PC-9 (cell line): ENCODE measurements around the gene OR2T29. TPM values are rescaled to one million over a fixed set of nuclear protein-coding genes. Genes with fewer than 3 reads are reported as not detected.
"Not testable (repeated sequence)": the region's sequence is repeated elsewhere in the genome, so short reads cannot be mapped to it uniquely, and the experiment has no call there.

Experiments used
- Bru-seq: library from RNA; stranded (reverse); fragments of 400-500 nt; gene quantifications from one replicate; lab custom pipeline; 2021; lab: Mats Ljungman, UMichigan
- BruChase-seq, 2 experiments: library from RNA; stranded (reverse); fragments of 400-500 nt; gene quantifications; one replicate each; lab custom pipeline; 2021; lab: Mats Ljungman, UMichigan
- BruUV-seq: library from RNA; stranded (reverse); fragments of 400-500 nt; replicated peaks from 2 replicates; lab custom pipeline; 2021; lab: Mats Ljungman, UMichigan
- CTCF ChIA-PET: fragments of 300-600 bp; sonication (Branson Sonifier 250); formaldehyde crosslinking; loops from one replicate; lab custom pipeline; 2022; ENCODE audit warnings: antibody characterized with exemption; lab: Charles Lee
- POLR2A ChIA-PET: fragments of 300-600 bp; sonication (Branson Sonifier 250); formaldehyde crosslinking; loops from one replicate; lab custom pipeline; 2022; ENCODE audit warnings: antibody characterized with exemption; ENCODE audit not compliant: unreplicated experiment; lab: Charles Lee
- DNase-seq, 2 experiments: peaks; one replicate each; pipeline versions ENCODE4 v3.0.0 to v3.0.0-alpha.2; 2015 to 2022; ENCODE audit warnings: mixed read lengths in 1 of 2
- H2AFZ ChIP-seq: fragments of 200-600 bp; sonication (generic); 2 replicates; pipeline ENCODE4 v1.8.1; 2017; ENCODE audit warnings: antibody characterized with exemption
- H3F3A ChIP-seq: fragments of 200-600 bp; sonication (generic); 2 replicates; pipeline ENCODE4 v1.8.1; 2017; ENCODE audit warnings: antibody characterized with exemption, mild to moderate bottlenecking, low read depth; ENCODE audit not compliant: insufficient read depth
- H3K27ac ChIP-seq: fragments of 200-600 bp; sonication (generic); 2 replicates; pipeline ENCODE4 v1.6.1; 2016; ENCODE audit warnings: mixed run types
- H3K27me3 ChIP-seq: fragments of 200-600 bp; sonication (generic); 2 replicates; pipeline ENCODE4 v1.6.1; 2016; ENCODE audit warnings: low read depth, mixed run types; ENCODE audit not compliant: insufficient read depth
- H3K36me3 ChIP-seq: fragments of 200-600 bp; sonication (generic); 2 replicates; pipeline ENCODE4 v1.6.1; 2016; ENCODE audit warnings: low read depth, mixed run types
- H3K4me1 ChIP-seq: fragments of 200-600 bp; sonication (generic); replicated peaks from 2 replicates; pipeline ENCODE4 v1.6.1; 2016; ENCODE audit warnings: mixed run types; ENCODE audit not compliant: insufficient read depth
- H3K4me2 ChIP-seq: fragments of 200-600 bp; sonication (generic); 2 replicates; pipeline ENCODE4 v1.6.1; 2017; ENCODE audit warnings: mixed run types
- H3K4me3 ChIP-seq: fragments of 200-600 bp; sonication (generic); 2 replicates; pipeline ENCODE4 v1.6.1; 2016; ENCODE audit warnings: mixed run types
- H3K79me2 ChIP-seq: fragments of 200-600 bp; sonication (generic); 2 replicates; pipeline ENCODE4 v1.6.1; 2017; ENCODE audit warnings: low read depth, mixed run types
- H3K9me2 ChIP-seq: fragments of 200-600 bp; sonication (generic); 2 replicates; pipeline ENCODE4 v1.8.1; 2017; ENCODE audit warnings: mild to moderate bottlenecking; ENCODE audit not compliant: insufficient read depth
- H3K9me3 ChIP-seq: fragments of 200-600 bp; sonication (generic); 2 replicates; pipeline ENCODE4 v1.8.1; 2016; ENCODE audit warnings: low read depth; ENCODE audit not compliant: insufficient read depth
- H4K20me1 ChIP-seq: fragments of 200-600 bp; sonication (generic); 2 replicates; pipeline ENCODE4 v1.8.1; 2017; ENCODE audit not compliant: insufficient read depth
- CTCF ChIP-seq: fragments of 200-600 bp; sonication (generic); conservative IDR thresholded peaks from 2 replicates; pipeline ENCODE4 v1.6.1; 2017; ENCODE audit warnings: mixed run types, antibody characterized with exemption, mild to moderate bottlenecking, moderate library complexity
- EZH2 ChIP-seq: fragments of 200-600 bp; sonication (generic); IDR thresholded peaks from 2 replicates; pipeline ENCODE4 v1.8.0; 2017; ENCODE audit warnings: antibody characterized with exemption, low read depth
- intact Hi-C: fragments of 100-400 bp; cut with micrococcal nuclease; formaldehyde crosslinking; loops from one replicate; pipeline ENCODE4 v1.10.0; 2022; ENCODE audit not compliant: unreplicated experiment
- long read RNA-seq: library from polyadenylated mRNA; stranded (forward); transcript quantifications from one replicate; pipeline ENCODE4 v2.0.0, GENCODE V29; 2022
- total RNA-seq: library from RNA; stranded (reverse); gene quantifications from 2 replicates; pipeline ENCODE4 v1.2.3, GENCODE V29; 2021

The OR2T29 gene
- total RNA-seq = not detected in 2 replicates
- Bru-seq, nascent RNA = not detected
- not detected for BruChase-seq, experiment 1, labeled RNA remaining after a 2-hour chase
- BruChase-seq, experiment 2, labeled RNA remaining after a 6-hour chase = not detected
- long read RNA-seq = 0 reads

GRCh38 chr1:248562672-248563071, at the start of gene OR2T29:
Gene OR2T29 (minus strand): TSS chr1:248562772. CDS start chr1:248559491, 3,281 bp downstream.
- H3K4me3 ChIP-seq, H3K9me3 ChIP-seq, H3K9me2 ChIP-seq, intact Hi-C loops, H3K79me2 ChIP-seq, CTCF ChIA-PET, H4K20me1 ChIP-seq, BruUV-seq, H3K27me3 ChIP-seq, H2AFZ ChIP-seq, H3K4me2 ChIP-seq, POLR2A ChIA-PET, DNase-seq, H3K36me3 ChIP-seq, H3F3A ChIP-seq, H3K4me1 ChIP-seq, H3K27ac ChIP-seq: not testable (repeated sequence)

GRCh38 chr1:248611883-248612414, 49.4 kb upstream of the OR2T29 start:
- H3K36me3 ChIP-seq = no peaks in the 10 kb centered on the region
- intact Hi-C loops = no loop called here
- H3K9me3 ChIP-seq = no peaks in the 10 kb centered on the region
- POLR2A ChIA-PET = no interaction called here
- H3K79me2 ChIP-seq = no peaks in the 10 kb centered on the region
- DNase-seq = no peak
- H3K27ac ChIP-seq = no peak overlapping the region
- H3K4me3 ChIP-seq = no peak overlapping the region
- H3K4me2 ChIP-seq = no peak overlapping the region
- CTCF ChIA-PET = no interaction called here
- no peaks in the 10 kb centered on the region for H3K9me2 ChIP-seq
- no peak for TF ChIP-seq EZH2
- TF ChIP-seq CTCF = no peak
- no peaks in the 10 kb centered on the region for H3K4me1 ChIP-seq
- BruUV-seq = no TSS peak
- H2AFZ ChIP-seq = no peak overlapping the region
- H3K27me3 ChIP-seq = no peaks in the 10 kb centered on the region
- no peaks in the 10 kb centered on the region for H3F3A ChIP-seq
- H4K20me1 ChIP-seq = no peaks in the 10 kb centered on the region

GRCh38 chr1:248610301-248610700, 47.7 kb upstream of the OR2T29 start:
- Histone ChIP-seq H3K9me2 (no peaks in the 10 kb centered on the region), H3K27ac (no peak overlapping the region), H3F3A (no peaks in the 10 kb centered on the region), H3K4me1 (no peaks in the 10 kb centered on the region), H3K36me3 (no peaks in the 10 kb centered on the region), H3K4me3 (no peak overlapping the region), H4K20me1 (no peaks in the 10 kb centered on the region), H2AFZ (no peak overlapping the region), H3K79me2 (no peaks in the 10 kb centered on the region), H3K27me3 (no peaks in the 10 kb centered on the region), H3K9me3 (no peaks in the 10 kb centered on the region), H3K4me2 (no peak overlapping the region)
- ChIA-PET CTCF (no interaction called here), POLR2A (no interaction called here)
- intact Hi-C loops = no loop called here
- TF ChIP-seq CTCF (no peak), EZH2 (no peak)
- no TSS peak for BruUV-seq
- DNase-seq = no peak

- intact Hi-C loops = no loop called here
- H3K36me3 ChIP-seq = no peaks in the 10 kb centered on the region
- TF ChIP-seq EZH2 (no peak), CTCF (no peak)
- H3F3A ChIP-seq = no peaks in the 10 kb centered on the region
- no peaks in the 10 kb centered on the region for H3K4me1 ChIP-seq
- H3K4me3 ChIP-seq = no peak overlapping the region
- H3K4me2 ChIP-seq = no peak overlapping the region
- no peaks in the 10 kb centered on the region for H3K79me2 ChIP-seq
- CTCF ChIA-PET = no interaction called here
- no peaks in the 10 kb centered on the region for H3K9me2 ChIP-seq
- no peaks in the 10 kb centered on the region for H3K9me3 ChIP-seq
- no peaks in the 10 kb centered on the region for H3K27me3 ChIP-seq
- no peak for DNase-seq
- BruUV-seq = no TSS peak
- H4K20me1 ChIP-seq = no peaks in the 10 kb centered on the region
- POLR2A ChIA-PET = no interaction called here
- H2AFZ ChIP-seq = no peak overlapping the region
- H3K27ac ChIP-seq = no peak overlapping the region
These were observed 36.8 kb upstream of the OR2T29 start for GRCh38 chr1:248599396-248599795.
